ENCODE data around the gene SPN. TPM values are rescaled to one million over a fixed set of nuclear protein-coding genes. Genes with fewer than 3 reads are reported as not detected.

SPN gene
- total RNA-seq, 1 experiment from 2014 or later, result 0.47 TPM

- no TSS peak for BruUV-seq (replicated peaks)
- ChIA-PET POLR2A (no interaction called here), CTCF (interaction anchor here (1.5 to 2.3 kb wide), 2 partner anchors 14 to 15 kb away, joined by 4 to 6 read pairs; no protein-coding TSS in a partner anchor), RAD21 (ENCODE audit: low non-redundant PET in 1 of 2, low total read pairs in 2 of 2, uncharacterized antibody in 2 of 2, unreplicated experiment in 2 of 2) (no interaction called here)
- no peaks in the 10 kb centered on the region for H3K9me3 ChIP-seq (ENCODE audit: control insufficient read depth in 1 of 2, insufficient read depth in 1 of 2, low read depth in 1 of 2, low read length in 2 of 2)
- H3K27ac ChIP-seq (ENCODE audit: low read depth, low read length), result no peak overlapping the region
- ATAC-seq (no peak), DNase-seq (ENCODE audit: low read depth, low spot score) (no peak)
- peak overlapping the region; percentile 89 for H2AFZ ChIP-seq (ENCODE audit: low read depth, low read length, poor library complexity, severe bottlenecking)
- no peak overlapping the region for H3K4me2 ChIP-seq (ENCODE audit: low read length)
- no peaks in the 10 kb centered on the region for H3K9me2 ChIP-seq (ENCODE audit: insufficient read depth)
- peaks cover 5 to 11% of the 10 kb centered on the region in 2 experiments; a peak in 3 of 4 replicates for H3K4me1 ChIP-seq (ENCODE audit: control insufficient read depth in 1 of 2, insufficient read depth in 2 of 2, low read length in 2 of 2)
- H3K79me2 ChIP-seq (ENCODE audit: insufficient read depth, low read length), result no peaks in the 10 kb centered on the region
- no peak for TF ChIP-seq SP1 (IDR thresholded peaks at IDR 0.05; ENCODE audit: low read depth)
- no peak for TF ChIP-seq YY1 (IDR thresholded peaks at IDR 0.05; ENCODE audit: extremely low read depth, insufficient replicate concordance, low read depth, low read length)
- TF ChIP-seq RAD21 (IDR thresholded peaks at IDR 0.05; ENCODE audit: low read depth), result no peak
- no peaks in the 10 kb centered on the region for H4K20me1 ChIP-seq (ENCODE audit: insufficient read depth)
- H3K9ac ChIP-seq (ENCODE audit: low read length), result no peak overlapping the region
- H3K36me3 ChIP-seq (ENCODE audit: control insufficient read depth in 1 of 2, insufficient read depth in 2 of 2, low read length in 2 of 2), result no peaks in the 10 kb centered on the region
- no peak overlapping the region for H3K4me3 ChIP-seq (replicated peaks in 1 of 2; ENCODE audit: low read depth in 1 of 2, low read length in 2 of 2)
- intact Hi-C loops (cut with micrococcal nuclease), result no loop called here
- no peaks in the 10 kb centered on the region for H3K27me3 ChIP-seq (ENCODE audit: insufficient read depth, low read length)
These were observed 51.3 kb downstream of the SPN start for GRCh38 chr16:29714396-29714795.

GRCh38 chr16:29714972-29715371 lies 51.9 kb downstream of the SPN start:
- Histone ChIP-seq H3K9ac (ENCODE audit: low read length) (no peak overlapping the region), H3K9me2 (ENCODE audit: insufficient read depth) (no peaks in the 10 kb centered on the region), H3K36me3 (ENCODE audit: control insufficient read depth in 1 of 2, insufficient read depth in 2 of 2, low read length in 2 of 2) (no peaks in the 10 kb centered on the region), H3K79me2 (ENCODE audit: insufficient read depth, low read length) (no peaks in the 10 kb centered on the region), H4K20me1 (ENCODE audit: insufficient read depth) (no peaks in the 10 kb centered on the region), H3K4me3 (replicated peaks in 1 of 2; ENCODE audit: low read depth in 1 of 2, low read length in 2 of 2) (no peak overlapping the region), H3K27me3 (ENCODE audit: insufficient read depth, low read length) (no peaks in the 10 kb centered on the region), H3K4me2 (ENCODE audit: low read length) (no peak overlapping the region), H3K27ac (ENCODE audit: low read depth, low read length) (no peak overlapping the region), H3K9me3 (ENCODE audit: control insufficient read depth in 1 of 2, insufficient read depth in 1 of 2, low read depth in 1 of 2, low read length in 2 of 2) (no peaks in the 10 kb centered on the region), H2AFZ (ENCODE audit: low read depth, low read length, poor library complexity, severe bottlenecking) (no peak overlapping the region), H3K4me1 (ENCODE audit: control insufficient read depth in 1 of 2, insufficient read depth in 2 of 2, low read length in 2 of 2) (peaks cover 5 to 11% of the 10 kb centered on the region in 2 experiments; a peak in 3 of 4 replicates)
- TF ChIP-seq SIN3A (IDR thresholded peaks at IDR 0.05; ENCODE audit: low read depth) (no peak), FOSL1 (IDR thresholded peaks at IDR 0.05; ENCODE audit: low read depth) (no peak), ZBTB33 (IDR thresholded peaks at IDR 0.05; ENCODE audit: extremely low read depth, insufficient replicate concordance, low read length) (no peak), YY1 (IDR thresholded peaks at IDR 0.05; ENCODE audit: extremely low read depth, insufficient replicate concordance, low read depth, low read length) (no peak), ATF3 (IDR thresholded peaks at IDR 0.05) (no peak), TCF7L2 (IDR thresholded peaks at IDR 0.05; ENCODE audit: borderline replicate concordance, extremely low read depth, insufficient read depth, insufficient read length) (no peak), SP1 (IDR thresholded peaks at IDR 0.05; ENCODE audit: low read depth) (no peak), MAX (IDR thresholded peaks at IDR 0.05) (no peak), CBX3 (IDR thresholded peaks at IDR 0.05; ENCODE audit: low read depth) (no peak), EZH2 (IDR thresholded peaks at IDR 0.05) (no peak), CEBPB (IDR thresholded peaks at IDR 0.05; ENCODE audit: low read depth) (no peak), ELF1 (IDR thresholded peaks at IDR 0.05; ENCODE audit: borderline replicate concordance, low read depth) (no peak), SRF (IDR thresholded peaks at IDR 0.05; ENCODE audit: low read depth) (no peak), POLR2A (IDR thresholded peaks at IDR 0.05; ENCODE audit: borderline replicate concordance, extremely low read depth, insufficient read depth, insufficient read length) (no peak), ZNF274 (IDR thresholded peaks at IDR 0.05; ENCODE audit: low read depth, low read length) (no peak), JUND (IDR thresholded peaks at IDR 0.05) (no peak), EZH2phosphoT487 (IDR thresholded peaks at IDR 0.05; ENCODE audit: borderline replicate concordance) (no peak)
- no peak for DNase-seq (ENCODE audit: low read depth, low spot score)
- no peak for ATAC-seq
- BruUV-seq (replicated peaks), result no TSS peak
- ChIA-PET CTCF (interaction anchor here (1.5 to 2.3 kb wide), 2 partner anchors 14 to 15 kb away, joined by 4 to 6 read pairs; no protein-coding TSS in a partner anchor), RAD21 (ENCODE audit: low non-redundant PET in 1 of 2, low total read pairs in 2 of 2, uncharacterized antibody in 2 of 2, unreplicated experiment in 2 of 2) (no interaction called here), POLR2A (interaction anchor here (0.6 kb wide), 1 partner anchor 1336 kb away, joined by 3 read pairs; no protein-coding TSS in a partner anchor)
- intact Hi-C loops (cut with micrococcal nuclease), result no loop called here
